Kasumi-1 (cell line): ENCODE data around the gene KCNQ1.

Experiments used
- DNase-seq, 2 experiments: peaks; one replicate each; lab custom pipeline; 2025; lab: John Stamatoyannopoulos, UW

The KCNQ1 gene

DNA sequence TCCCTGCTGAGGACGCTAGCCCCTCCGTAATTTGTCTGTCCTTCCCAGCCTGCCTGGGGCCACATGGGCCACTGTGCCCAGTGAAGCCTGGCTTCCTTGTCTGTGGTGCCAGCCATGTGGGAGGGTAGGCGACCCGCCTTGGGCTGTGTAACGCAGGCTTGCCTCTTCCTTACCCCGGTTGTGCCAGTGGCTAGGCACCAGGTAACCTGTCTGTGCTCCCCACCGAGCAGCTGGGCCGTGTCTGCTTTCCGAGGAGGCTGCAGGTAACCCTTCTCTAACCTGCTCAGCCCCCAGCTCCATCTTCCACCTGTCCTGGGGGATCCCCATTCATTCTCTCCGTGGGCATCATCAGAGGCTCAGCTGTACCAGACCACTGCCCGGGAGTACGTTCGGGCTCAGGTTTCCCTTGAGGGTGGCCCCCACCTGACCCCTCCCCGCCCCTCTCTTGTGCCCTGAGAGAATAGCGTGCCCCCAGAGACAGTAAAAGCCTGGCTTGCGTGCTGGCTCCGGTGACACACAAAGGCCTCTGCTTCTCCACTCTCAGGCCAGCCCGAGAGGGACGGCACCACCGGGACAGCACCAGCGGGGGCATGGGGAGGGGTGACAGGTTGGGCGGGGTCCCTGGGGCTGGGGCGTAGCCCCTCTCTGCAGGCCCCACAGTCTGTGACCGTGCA is 361.7 kb downstream of the KCNQ1 start:
- DNase-seq, result no peak

DNA sequence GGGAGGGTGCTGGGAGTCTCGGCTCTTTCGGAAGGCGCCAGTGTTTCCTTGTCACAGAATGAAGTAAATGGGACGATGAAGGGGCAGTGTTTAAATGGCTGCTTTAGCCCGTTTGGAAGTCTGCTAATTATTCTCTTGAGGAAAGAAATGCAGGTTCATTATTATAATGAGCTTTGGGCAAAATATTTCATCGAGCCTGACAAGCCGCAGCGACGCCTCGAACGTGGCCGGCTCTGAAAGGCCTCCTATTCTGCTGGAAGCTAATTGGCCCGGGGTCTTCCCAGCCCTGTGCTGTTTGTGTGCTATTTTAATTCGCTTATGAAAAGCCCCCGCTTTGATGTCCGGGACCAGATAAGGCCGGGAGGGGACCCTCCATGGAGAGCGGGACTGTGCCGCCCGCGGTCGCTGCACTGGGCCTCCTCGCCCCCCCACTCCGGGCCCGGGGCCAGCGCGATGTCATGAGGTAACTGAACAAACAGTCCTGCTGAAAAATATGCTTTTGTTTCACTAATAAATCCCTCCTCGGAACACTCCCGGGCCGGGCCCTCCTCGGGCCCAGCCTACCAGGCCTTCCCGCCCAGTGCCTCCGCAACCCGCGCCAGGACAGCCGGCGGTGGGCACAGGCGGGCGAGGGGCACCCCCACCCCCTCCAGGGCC is 362.3 kb downstream of the KCNQ1 start:
- no peak for DNase-seq

DNA sequence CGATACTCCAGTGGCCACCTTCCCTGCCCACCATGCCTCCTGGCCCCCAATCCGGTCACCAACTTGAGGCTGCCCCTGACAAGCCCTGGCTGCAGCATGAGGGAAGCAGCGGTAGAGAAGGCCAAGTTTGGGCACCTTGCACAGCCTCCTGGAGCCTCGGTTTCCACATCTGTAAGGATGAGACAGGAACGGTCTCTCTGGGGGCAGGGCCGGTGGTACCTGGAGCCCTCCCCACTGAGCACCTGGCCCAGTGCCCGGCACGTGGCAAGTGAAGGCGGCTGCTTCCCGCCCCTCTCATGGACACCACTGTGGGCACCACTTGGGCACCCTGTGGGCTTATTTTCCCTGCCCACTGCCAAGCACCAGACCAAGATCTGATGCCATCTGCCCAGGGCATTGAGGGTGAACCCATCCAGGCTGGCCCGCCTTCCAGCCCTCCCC is 363.0 kb downstream of the KCNQ1 start:
- no peak for DNase-seq

DNA sequence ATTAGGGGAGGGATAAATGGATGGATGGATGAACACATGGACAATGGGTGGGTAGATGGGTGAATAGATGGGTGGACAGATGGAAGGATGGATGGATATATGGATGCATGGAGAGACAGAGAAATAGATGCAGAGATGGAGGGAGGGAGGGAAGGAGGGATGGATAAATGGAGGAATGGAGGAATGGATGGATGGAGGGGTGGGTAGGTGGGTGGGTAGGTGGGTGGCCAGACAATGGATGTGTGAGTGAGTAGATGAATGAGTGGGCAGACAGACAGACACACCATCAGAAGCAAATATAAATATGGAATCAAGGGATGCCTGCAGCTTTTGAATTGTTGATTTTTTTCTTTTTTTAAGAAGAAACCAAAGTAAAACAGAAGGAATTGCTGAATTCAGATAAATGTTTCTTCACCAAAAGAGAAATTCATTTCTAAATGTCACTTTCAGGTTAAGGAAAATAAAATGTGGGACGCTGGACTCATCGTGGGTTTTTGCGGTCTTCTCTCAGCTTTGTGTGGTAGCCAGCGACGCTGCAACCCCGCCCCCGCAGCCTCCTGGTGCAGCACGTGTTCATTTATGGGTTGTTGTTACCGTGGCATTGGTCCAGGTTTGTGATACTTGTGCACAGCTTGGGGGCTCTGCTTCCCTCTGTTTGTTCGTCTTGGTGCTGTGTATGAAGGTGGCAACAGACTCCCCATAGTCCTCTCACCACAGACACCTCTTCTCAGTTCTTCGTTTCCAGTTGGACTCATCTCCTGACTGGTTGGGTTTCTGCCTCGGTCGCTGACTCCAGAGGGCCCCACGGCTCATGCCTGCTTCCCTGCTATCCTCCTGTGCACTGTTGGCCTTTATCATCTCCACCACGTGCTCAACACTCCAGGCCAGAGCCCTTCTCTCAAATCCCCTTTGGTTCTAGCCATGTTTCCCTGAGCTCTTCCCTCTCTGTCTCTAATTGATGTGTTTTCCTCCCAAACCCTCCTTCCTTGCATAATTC is 364.3 kb downstream of the KCNQ1 start:
- no peak for DNase-seq

DNA sequence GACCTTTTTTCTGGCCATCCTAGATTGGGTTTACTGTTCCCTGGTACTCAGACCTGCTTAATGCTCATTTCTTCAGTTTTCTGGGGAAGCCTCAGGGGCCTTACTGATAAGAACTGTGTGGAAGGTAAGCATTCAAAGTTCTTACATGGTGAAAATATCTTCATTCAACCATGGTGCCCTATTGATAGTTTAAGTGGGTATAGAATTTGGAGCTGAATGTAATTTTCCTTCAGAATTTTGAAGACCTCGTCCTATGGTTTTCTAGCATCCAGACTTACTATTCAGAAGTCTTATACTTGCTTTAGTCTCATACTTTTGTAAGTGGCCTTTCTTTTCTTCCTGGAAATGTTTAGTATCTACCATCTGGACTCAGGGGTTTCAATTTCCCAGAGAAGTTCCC is 365.0 kb downstream of the KCNQ1 start:
- no peak for DNase-seq

DNA sequence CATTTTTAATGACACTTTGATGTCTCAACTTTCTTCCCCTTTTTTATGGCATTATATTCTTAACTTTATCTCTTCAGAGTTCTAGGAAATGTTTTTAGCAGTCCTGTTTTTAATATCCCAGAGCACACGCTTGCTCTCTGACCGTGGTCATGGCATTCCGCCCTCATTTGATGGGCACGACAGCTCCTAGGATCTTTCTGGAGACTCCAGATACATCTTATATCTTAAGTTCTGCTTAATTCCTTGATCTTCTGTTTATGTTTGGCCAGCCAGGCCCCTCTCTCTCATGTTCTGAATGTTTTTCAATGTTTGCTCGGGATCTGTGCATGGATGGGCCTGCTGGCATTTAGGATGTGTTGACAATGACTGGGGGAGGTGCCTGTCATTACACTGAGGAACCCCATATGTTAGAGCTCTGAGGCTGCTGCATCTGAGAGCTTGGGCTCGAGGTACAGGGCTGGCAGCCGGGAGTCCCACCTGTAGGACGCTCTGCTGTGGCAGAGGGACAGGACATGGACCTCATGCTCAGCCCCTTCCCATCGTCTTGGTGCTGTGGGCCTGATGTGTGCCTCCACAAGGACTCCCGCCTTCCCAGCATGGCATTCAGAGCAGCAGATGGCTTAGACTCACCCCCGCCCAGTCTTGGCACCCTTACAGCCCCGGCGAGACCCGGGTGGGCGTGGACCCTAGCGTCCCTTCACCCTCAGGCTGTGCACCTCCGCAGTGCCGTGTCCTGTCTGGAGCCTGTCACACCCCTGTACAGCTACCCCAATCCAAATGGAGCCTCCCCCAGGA is 365.8 kb downstream of the KCNQ1 start:
- no peak for DNase-seq

DNA sequence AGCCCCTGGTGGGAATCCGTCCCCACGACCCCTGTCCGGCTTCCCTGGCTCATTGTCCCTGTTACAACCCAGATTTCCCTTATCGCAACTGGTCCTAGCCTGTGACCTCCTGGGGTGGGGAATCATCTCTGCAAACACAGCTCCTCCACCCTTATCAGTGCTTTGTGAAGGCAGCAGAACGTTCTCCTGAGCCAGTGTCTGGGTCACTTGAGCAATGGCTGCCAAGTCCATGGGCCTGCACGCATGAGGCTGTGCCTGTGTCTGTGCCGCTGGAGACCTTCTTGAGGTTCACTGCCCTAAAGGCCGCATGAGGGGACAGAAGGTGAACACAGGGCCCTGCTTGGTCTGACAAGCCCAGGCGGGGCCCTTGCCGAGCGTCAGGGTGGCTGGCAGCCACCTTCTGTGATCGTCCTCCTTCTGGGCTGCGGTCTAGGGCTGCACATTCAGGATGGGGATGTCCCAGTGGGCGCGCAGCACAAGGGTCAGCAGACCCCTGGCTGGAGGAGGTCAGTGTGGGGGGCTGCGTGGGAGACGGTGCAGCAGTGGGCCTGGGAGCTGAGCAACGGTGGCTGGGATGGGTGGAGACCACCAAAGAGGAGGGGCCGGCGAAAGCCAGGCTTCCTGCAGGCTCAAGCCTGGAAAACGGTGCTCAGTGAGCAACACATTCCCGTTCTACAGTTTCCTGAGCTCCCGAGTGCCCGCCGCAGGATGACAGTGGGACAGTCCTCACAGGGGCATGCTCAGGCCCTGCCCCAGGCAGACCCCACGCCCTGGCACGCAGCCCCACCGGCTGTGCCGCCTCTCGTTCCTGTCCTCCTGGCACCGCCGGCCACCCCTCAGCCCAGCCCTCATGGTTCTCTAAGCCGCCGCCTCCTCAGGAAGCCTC is 366.6 kb downstream of the KCNQ1 start:
- DNase-seq, result no peak

DNA sequence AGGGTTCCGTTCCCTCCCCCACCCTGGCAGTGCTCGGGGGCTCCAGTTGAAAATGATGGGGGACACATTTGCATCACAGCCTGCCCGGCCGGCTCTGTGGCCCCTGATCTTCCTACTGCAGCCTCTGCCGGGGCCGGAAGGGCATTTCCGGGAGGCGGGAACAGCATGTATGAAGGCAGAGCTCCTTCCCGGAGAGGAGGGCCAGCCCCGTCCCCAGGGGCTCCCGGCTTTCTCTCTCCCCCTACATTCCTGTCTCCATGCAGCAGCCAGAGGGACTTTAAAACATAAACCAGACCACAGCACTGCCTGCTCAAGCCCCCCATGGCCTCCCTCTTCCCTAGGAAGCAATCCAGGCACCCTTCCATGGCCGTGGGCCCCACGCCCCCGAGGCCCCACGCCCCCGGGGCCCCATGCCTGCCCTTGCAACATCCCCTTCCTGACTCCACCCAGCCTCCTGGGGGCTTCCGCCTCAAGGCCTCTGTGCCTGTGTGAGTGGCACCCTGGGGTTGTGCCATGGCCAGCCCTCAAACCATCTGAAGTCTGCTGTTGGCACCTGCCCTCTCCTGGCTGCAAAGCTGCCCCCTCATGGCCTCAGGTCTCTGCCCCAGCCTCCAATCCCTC is 367.7 kb downstream of the KCNQ1 start:
- DNase-seq, result peak; percentile 88 to 91

DNA sequence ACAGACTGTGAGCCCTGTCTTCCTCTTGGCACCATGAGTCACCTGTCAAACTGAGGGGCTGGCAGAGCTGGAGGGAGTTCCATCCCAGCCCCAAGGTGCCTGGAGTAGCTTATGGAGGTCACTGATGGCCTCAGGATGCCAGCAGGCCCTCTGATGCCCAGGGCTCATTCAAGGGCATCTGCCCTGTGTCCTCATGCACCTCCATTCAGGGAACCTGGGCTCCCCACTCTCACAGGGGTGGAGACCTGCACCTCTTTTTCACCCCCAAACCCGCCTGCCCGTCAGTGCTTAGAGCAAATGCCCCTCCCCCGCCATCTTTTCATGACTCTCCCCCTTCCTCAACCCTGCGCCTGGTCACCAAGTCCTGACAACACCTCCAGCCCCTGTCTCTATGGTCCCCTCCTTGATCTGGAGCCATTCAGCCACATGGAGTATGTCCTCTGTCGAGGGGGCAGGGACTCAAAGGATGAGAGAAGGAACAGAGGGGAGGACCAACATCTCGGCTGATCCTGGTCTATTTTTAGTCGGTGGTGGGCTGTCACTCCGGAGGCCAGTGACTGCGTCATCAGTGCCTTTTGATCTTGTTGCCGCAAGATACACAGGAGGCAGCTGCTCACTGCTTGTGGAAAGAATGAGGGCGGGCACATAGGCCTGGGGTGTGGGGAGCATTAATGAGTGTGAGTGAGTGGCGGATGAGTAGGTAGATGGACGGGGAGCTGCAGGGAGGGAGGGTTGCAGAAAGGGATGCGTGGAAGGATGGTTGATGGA is 368.5 kb downstream of the KCNQ1 start:
- DNase-seq, result peak; percentile 8 to 16

DNA sequence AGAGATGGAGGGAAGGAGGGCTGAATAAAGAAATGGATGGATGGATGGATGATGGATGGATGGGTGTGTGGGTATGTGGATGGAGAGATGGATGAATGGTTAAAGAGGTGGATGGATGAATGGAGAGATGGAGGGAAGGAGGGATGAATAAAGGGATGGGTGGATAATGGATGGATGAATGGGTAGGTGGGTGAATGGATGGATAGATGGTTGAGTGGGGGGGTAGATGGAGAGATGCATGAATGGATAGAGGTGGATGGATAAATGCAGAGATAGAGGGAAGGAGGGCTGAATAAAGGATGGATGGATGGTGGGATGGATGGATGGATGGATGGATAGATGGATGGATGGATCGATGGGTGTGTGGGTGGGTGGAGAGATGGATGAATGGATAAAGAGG is 369.2 kb downstream of the KCNQ1 start:
- DNase-seq, result no peak

DNA sequence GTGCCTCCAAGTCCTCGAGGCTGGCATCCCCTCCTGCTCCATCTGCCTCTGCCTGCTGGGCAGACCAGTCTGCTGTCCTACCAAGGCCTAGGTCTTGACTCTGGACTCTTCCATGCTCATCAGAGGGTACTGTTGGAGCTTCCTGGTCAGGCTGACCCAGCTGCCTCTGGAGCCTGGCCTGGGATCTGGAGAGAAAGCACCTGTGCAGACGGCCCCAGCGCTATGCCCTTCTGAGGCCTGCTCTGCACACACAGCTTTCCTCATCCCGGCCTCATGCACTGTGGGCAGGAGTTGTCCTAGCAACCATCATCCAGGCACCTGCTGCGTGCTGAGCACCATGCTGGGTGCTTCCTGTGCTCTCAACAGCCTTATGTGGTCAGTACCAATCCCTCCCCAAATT is 369.9 kb downstream of the KCNQ1 start:
- no peak for DNase-seq

DNA sequence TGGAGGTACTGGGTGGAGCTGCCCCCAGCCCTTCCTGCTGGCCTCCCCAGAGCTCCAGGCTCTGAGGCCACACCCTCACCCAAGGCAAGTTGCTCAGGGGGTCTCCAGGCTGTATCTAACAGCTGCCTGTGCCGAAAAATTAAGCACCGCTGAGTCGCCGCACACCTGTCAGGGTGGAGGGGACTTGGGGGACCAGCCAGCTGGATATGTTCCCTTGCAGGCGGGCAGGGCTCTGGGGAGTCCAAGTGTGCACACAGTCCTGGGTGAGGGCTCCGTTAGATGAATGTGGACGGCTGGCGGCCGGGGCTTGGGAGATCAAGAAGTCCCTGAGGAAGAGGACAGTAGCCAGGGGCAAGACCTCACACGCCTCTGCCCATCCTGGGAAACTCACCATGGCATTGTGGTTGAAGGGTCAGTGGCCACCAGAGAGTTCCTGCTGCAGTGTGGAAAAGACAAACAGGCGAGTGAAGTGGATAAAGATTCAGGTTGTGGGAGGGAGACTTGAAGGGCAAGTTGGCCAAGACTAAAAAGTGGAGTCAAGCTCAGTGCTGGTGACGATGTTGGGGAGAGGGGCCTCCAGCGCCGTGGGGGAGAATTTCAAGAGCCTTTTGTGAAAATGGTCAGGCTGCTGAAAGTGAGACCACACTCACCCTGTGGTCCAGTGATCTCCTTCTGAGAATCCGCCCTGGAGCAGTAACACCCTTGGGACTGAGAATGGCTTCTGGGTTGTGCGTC is 371.1 kb downstream of the KCNQ1 start:
- no peak for DNase-seq

DNA sequence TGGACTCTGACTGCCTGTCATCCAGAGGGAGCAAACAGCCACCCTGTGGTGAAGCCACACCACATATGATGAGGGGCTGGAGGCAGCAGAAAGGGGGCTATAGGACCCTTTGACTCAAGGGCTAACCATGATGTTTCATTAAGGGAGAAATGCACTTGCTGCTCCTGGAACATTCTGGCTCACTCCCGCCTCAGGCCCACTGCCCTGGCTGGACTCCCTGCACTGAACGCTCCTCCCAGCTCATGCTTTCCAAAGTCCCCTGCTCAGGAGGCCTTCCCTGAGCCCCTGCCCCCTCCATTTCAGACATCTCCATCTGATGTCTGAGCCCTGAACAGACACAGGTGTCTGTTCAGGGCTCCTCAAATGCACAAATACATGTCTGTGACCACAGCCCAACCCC is 371.7 kb downstream of the KCNQ1 start:
- no peak for DNase-seq

DNA sequence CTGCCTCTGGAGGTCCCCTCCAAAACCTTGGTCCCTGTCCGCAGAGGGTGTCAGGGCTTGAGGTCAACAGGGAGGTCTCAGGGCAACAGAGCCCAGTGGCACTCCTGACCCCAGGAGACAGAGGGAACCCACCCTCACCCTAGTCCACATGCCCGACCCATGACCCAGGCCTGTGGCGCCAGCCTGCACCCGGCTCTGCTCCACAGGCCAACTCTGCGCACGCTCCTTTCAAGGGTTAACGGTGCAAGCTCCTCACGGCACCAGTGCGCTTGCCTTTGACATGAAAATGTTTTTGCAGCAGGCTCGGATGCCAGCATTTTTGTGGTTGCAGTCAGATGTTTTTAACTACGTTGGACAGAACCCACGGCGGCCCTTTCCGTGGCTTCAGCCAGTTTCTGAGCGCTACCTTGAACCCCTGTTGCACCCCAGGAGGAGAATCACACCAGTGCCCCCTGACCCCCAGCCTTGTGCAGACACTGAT is 372.2 kb downstream of the KCNQ1 start:
- no peak for DNase-seq

DNA sequence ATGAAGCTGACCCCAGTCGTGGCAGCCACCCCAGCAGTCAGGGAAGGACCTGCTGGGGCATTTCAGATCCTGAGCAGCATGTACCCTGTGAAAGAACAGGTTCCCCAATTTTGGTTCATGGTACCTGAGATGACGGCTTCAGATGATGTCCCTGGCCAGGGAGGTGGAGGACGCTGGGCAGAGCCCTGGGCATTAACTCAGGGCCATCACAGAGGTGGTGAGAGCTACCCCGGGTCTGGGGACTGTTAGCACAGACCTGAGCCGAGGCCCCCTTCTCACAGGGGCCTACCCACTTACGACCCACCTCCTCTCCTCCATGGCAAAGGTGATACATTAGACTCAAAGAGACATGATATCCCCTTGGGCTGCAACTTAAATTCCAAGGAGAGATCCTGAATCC is 372.6 kb downstream of the KCNQ1 start:
- DNase-seq, result no peak

DNA sequence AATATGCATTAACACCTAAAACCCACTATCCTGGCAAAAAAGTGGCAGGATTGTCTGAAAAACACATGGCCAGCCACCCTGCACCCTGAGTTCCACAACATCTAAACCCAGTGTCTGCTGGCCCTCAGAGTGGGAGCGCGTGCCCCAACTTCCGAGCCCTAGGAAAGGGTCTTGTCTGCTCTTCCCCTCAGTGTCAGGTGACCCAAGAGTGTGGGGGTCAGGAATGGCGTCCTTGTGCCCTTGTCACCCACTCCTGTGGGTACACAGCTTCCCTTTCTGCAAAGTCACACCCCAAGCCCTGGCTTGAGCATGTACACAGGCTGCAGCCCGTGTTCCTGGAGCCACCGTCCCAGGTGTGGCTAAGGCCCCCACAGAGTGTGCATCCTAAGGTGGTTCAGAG is 373.2 kb downstream of the KCNQ1 start:
- DNase-seq, result no peak

DNA sequence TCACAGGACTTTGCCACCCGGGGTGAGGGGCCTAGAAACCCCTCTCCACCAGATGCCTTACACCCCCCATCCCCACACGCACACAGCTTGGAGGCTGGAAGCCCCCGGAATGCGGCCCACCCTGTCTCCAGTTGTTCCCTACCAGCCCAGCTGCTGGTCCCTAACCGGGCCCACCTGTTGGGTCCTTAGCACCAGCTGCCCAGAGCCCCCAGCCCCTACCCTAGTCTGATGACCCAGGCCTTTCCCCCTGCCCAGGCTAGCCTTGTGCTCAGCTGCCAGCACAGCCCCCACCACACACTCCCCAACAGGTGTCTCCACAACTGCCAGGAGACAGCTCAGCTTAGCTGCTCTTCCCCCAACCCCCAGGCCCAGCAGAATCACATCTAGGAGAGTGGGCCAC is 373.7 kb downstream of the KCNQ1 start:
- DNase-seq, result no peak

DNA sequence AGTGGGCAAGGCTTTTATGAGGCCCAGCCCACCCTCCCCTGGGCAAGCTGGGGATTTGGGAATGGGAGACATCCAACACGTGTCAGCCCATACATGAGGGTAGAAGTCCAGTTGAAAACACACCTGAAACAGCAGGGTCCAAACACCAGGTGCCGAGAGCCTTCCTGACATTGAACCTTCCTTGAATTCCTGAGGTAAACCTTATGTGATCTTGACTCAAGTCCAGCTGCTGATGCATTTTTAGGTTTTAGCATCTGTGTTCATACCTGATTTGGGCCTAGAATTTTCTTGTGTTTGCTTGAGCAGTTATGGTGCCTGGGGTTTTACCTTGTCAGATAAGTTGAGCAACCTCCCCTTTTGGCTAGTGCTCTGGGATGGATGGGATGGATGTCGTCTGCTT is 374.5 kb downstream of the KCNQ1 start:
- DNase-seq, result no peak

DNA sequence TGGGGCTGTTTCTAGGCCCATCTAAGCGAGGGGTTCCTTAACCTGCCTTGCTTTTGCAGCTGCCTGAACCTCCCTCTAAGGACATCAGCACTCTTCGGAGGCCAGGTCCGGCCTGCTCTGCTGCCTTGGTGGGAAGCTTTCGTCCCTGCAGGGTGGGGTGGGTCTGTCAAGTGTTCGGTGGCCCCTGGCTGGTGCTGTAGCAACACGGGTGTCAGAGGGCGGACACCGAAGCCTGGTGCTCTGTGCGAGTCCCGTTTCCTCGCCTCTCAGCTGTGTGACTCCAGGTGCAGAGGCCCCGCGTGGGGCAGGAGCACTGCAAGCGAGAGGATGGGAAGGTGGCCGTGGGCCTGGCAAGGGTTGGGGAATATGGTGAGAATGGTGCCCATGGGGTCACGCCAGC is 376.2 kb downstream of the KCNQ1 start:
- no peak for DNase-seq
